Erythroblast (primary cell): ENCODE measurements around the gene SOX8.

ENCODE experiments used
- GATA1 ChIP-seq: IDR thresholded peaks from 2 replicates; pipeline ENCODE4 v1.6.1; 2011; ENCODE audit warnings: low read depth, mild to moderate bottlenecking, control low read depth, low read length, moderate library complexity
- POLR2A ChIP-seq: IDR thresholded peaks from 2 replicates; pipeline ENCODE4 v1.6.1; 2011; ENCODE audit warnings: mild to moderate bottlenecking, low read length

GRCh38 chr16:988471-989353 lies 7.1 kb downstream of the SOX8 start:
- TF ChIP-seq POLR2A (no peak), GATA1 (no peak)
